Transverse colon (tissue), 4 donors: ENCODE data around the gene AP1AR.

Experiments used
- POLR2A ChIP-seq: fragments of 450-650 bp; IDR thresholded peaks from one replicate; pipeline ENCODE4 v1.6.1; 2016; ENCODE audit warnings: antibody characterized with exemption, mild to moderate bottlenecking, moderate library complexity
- POLR2AphosphoS5 ChIP-seq, 3 donors: sonication (generic); formaldehyde crosslinking; IDR thresholded peaks; one replicate each; pipeline ENCODE4 v1.6.1; 2016; ENCODE audit warnings: antibody characterized with exemption in 3 of 3
- TF ChIP-seq, protein P1 (sequence below), 5 experiments: fragments of 200-600 bp in 3 of 5; fragments of 450-650 bp in 2 of 5; sonication (generic) in 3 of 5; IDR thresholded peaks; 1 replicate in 2 of 5; 2 replicates in 3 of 5; pipeline ENCODE4 v1.5.1; 2016 to 2017; ENCODE audit warnings: antibody characterized with exemption in 5 of 5, inconsistent platforms in 3 of 5, mild to moderate bottlenecking in 2 of 5, moderate library complexity in 1 of 5

DNA sequence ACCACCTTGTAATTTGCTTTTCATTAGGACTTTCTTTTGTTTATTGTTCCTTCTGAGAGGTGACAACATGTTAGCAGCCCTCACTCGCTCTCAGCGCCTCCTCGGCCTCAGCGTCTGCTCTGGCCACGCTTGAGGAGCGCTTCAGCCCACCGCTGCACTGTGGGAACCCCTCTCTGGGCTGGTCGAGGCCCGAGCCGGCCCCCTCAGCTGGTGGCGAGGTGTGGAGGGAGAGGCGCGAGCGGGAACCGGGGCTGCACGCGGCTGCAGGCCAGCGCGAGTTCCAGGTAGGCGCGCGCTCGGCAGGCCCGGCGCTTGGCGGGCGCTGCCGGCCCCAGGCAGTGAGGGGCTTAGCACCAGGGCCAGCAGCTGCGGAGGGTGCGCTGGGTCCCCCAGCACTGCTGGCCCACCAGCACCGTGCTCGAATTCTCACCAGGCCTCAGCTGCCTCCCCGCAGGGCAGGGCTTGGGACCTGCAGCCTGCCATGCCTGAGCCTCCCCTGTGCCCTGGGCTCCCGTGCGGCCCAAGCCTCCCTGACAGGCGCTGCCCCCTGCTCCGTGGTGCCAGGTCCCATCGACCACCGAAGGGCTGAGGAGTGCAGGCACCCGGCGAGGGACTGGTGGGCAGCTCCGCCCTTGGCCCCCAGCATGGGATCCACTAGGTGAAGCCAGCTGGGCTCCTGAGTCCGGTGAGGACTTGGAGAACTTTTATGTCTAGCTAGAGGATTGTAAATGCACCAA, 9.2 kb upstream of the AP1AR start:
- TF ChIP-seq, protein P1, sequence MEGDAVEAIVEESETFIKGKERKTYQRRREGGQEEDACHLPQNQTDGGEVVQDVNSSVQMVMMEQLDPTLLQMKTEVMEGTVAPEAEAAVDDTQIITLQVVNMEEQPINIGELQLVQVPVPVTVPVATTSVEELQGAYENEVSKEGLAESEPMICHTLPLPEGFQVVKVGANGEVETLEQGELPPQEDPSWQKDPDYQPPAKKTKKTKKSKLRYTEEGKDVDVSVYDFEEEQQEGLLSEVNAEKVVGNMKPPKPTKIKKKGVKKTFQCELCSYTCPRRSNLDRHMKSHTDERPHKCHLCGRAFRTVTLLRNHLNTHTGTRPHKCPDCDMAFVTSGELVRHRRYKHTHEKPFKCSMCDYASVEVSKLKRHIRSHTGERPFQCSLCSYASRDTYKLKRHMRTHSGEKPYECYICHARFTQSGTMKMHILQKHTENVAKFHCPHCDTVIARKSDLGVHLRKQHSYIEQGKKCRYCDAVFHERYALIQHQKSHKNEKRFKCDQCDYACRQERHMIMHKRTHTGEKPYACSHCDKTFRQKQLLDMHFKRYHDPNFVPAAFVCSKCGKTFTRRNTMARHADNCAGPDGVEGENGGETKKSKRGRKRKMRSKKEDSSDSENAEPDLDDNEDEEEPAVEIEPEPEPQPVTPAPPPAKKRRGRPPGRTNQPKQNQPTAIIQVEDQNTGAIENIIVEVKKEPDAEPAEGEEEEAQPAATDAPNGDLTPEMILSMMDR (IDR thresholded peaks at IDR 0.05): no peak
- TF ChIP-seq POLR2A (no peak), POLR2AphosphoS5 (IDR thresholded peaks at IDR 0.05) (no peak)
